NCI-H2029 (cell line): Measurements from ENCODE around the gene RHOT2.
A peak's percentile ranks its signal among the peaks of the same experiment; 100 is the strongest.

Experiments
- DNase-seq: peaks from one replicate; lab custom pipeline; 2025; lab: John Stamatoyannopoulos, UW

The RHOT2 gene

GRCh38 chr16:647173-647902 lies 20.6 kb upstream of the RHOT2 start:
- DNase-seq = peak; percentile 22

GRCh38 chr16:648071-648780 lies 19.7 kb upstream of the RHOT2 start:
- DNase-seq = peak; percentile 60

DNA sequence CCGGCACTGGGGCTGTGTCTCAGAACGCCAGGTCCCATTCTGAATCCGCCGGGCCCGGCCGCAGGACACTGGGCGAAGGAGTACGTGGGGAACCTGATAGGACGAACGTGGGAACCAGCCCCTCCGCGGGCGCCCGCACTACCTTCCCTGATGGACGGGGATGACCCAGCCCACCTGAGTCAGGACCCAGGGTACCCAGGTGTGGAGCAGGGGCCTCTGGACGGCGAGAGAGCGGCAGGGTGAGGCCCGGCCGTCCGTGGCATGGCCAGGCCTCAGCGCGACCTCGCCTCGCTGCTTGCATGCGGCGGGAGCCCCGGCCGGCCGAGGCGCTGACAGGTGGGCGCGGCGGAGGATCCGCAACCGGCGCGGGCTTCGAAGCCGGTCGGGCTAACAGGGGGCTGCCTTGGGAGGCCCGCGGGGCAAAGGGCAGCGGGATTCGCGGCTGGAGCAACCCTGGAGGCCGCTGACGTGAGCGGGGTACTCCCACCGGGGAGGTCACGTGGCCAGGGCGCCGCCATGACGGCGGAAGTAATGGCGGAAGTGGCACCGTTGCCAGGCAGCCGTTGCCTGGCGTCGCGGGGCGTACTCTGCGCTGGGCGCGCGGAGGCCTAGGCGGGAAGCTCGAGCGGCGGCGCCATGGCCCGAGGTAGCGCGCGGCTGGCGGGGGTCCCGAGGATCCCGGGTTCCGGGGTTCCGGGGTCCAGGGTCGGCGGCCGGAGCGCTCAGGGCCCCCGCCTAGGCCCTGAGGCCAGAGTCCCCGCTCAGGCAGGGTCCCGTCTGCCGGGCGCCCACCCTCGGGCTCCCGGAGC lies 18.9 kb upstream of the RHOT2 start, which contains the start of gene WDR90:
Gene WDR90 (plus strand): TSS at position 585 of the 809 bp plus-strand sequence. CDS start 52 bp downstream, at position 637.
- peak; percentile 89 for DNase-seq

DNA sequence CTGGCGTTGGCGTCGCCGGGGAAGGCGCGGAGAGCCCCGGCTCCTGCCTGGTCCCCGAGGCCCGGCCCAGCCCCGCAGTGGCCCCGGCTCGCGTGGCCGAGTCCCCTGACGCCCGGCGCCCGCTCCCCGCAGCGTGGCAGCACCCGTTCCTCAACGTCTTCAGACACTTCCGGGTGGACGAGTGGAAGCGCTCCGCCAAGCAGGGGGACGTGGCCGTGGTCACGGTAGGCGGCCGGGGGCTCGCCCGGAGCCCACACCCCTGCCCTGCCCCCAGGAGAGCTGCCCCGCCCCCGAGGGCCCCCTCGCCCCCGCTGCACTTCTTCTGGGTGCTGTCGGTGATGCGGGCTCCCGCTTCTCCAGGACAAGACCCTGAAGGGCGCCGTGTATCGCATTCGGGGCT lies 18.3 kb upstream of the RHOT2 start:
- DNase-seq = no peak

DNA sequence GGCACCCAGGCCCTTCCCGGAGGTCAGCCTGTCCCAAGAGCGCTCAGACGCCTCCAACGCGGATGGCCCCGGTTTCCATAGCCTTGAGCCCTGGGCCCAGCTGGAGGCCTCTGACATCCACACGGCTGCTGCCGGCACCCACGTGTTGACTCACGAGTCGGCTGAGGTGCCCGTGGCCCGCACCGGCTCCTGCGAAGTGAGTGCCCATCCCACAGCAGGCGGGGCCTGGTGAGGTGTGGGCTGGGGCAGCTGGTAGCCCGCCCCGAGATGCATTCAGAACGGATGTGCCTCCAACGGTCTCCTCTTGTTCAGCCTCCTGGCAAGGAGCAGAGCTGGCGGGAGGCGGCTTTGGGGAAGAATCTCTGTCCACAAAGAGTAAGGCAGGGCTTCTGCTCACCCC lies 16.1 kb upstream of the RHOT2 start:
- DNase-seq = no peak

DNA sequence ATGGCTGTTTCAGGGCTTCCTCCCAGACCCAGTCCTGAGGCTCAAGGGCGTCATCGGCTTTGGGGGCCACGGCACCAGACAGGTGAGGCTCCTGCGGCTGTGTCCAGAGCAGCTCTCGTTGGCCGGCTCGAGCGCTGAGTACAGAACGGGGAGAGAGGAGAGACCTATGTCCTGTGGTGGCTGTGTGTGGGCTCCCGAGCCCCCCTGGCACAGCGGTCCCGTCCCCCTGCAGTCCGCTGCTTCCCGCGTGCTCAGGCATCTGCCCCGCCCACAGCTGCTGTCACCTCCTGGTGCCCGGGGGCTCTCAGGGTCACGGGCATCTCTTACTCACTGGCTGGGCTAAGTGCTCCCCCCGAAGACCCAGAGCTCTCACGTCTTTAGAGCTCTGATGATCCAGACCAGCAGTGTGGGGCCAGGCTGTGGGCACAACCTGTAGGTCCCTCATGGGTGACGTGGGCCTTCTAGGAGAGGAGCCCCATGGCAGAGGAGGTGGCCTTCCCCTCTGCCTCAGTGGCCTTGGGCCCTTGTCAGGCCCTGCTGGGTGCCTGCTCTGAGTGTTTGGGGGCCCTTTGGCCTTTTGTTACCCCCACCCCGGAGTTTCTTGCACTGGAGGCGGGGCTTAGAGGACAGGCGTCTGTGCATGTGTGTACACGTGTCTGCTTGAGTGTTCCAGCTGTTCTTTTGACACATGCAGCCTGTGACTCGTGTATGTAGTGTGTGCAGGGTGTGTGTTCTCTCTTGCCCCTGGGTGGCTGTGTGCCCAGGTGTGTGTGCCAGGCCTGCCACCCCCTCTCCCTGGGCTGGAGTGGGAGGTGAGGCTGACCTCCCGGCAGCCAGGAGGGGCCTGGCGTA lies 15.3 kb upstream of the RHOT2 start:
- no peak for DNase-seq

DNA sequence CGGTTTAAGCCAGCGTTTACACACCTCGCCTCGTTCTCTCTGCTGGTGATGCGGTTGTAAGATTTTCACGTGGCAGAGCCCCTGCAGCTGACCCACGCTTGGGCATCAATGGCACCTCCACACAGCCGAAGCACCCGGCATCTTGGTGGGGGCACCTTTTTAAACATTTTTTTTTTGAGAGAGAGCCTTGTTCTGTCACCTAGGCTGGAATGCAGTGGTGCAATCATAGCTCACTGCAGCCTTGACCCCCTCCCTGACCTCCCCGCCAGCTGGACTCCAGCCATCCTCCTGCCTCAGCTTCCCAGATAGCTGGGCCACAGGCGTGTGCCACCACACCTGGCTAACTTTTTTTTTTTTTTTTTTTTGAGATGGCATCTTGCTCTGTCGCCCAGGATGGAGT lies 13.9 kb upstream of the RHOT2 start:
- no peak for DNase-seq

- no peak for DNase-seq
Observed at GRCh38 chr16:657487-657886, 10.4 kb upstream of the RHOT2 start.

DNA sequence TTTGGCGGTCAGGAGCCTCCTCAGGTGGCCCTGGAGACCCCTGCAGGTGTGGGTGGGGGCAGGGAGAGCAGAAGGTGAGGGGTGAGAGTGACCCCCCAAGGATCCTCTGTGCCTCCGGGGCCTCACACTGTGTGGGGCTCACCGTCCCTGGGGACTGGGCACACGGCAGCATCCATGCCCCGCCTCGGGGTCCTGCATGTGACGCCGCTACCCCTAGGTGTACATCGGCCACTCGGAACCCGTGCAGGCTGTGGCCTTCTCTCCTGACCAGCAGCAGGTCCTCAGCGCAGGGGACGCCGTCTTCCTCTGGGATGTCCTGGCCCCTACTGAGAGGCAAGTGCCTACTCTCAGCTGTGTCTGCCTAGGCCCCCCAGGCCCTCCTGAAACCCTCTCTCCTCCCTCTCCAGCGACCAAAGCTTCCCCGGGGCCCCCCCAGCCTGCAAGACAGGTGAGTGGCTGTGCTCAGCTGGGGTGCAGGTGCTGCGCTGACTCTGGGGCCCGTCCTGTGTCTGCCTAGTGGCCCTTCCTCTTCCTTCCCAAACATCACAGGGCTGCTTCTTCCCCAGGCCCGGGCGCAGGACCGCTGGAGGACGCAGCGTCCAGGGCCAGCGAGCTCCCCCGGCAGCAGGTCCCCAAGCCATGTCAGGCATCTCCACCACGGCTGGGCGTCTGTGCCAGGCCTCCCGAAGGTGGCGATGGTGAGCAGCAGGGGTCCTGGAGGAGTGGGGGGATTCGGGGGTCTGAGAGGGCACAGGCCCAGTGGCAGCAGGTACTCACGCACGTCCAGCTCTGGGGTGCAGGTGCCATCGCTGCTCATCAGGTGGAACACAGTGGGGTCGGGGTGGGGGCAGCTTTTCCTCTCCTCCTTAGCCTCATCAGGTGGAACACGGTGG lies 9.0 kb upstream of the RHOT2 start:
- no peak for DNase-seq

- DNase-seq = no peak
Observed at GRCh38 chr16:659618-660017, 8.3 kb upstream of the RHOT2 start.

- DNase-seq = no peak
Observed at GRCh38 chr16:660132-660458, 7.8 kb upstream of the RHOT2 start.

GRCh38 chr16:660459-661183 lies 7.3 kb upstream of the RHOT2 start:
- DNase-seq = peak; percentile 78

GRCh38 chr16:661184-661821 lies 6.6 kb upstream of the RHOT2 start:
- no peak for DNase-seq

GRCh38 chr16:662095-662494 lies 5.8 kb upstream of the RHOT2 start:
- no peak for DNase-seq

GRCh38 chr16:662597-662996 lies 5.3 kb upstream of the RHOT2 start:
- no peak for DNase-seq

- DNase-seq = no peak
Observed at GRCh38 chr16:666572-666971, 1.4 kb upstream of the RHOT2 start.

GRCh38 chr16:667113-667779 lies 686 bp upstream of the RHOT2 start:
- DNase-seq = no peak

DNA sequence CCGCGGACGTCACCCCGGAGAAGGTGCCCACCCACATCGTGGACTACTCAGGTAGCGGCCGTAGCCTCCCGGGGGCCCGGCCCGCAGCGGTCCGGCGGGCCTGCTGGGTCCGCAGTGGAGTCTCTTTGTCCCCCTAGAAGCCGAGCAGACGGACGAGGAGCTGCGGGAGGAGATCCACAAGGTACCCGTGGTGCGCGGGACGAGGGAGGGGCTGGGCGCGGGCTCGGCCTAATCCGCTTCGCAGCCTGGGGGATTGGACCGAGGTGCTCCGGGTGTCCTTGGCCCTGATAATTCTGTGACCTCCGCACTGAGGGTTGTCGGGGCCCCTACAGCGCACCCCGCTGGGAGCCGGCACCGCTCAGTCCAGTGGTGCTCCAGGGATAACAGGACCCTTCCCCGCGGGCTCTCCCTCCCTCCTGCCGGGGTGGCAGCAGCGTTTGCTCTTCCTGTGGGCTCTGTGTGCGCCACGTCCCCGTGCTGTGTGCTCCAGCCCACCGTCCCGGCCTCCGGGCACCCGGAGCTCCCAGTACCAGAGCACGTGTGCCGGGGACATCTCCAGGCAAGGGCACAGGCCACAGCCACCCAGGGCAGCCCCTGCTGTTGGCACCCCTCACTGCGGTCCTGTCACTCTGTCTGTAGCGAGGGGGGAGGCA lies 713 bp downstream of the RHOT2 start:
- no peak for DNase-seq

GRCh38 chr16:669666-670065 lies 1.7 kb downstream of the RHOT2 start:
- DNase-seq = no peak
